Heart left ventricle (tissue), 16 donors: ENCODE data around the gene CCDC146. TPM values are rescaled to one million over a fixed set of nuclear protein-coding genes. Genes with fewer than 3 reads are reported as not detected.
A peak's percentile ranks its signal among the peaks of the same experiment; 100 is the strongest.

Experiments
- ATAC-seq, 4 donors: fragments of 200-7000 bp; cut with Tn5 transposase; one replicate each; pipeline ENCODE4 v1.9.1; 2020 to 2022; ENCODE audit warnings: moderate library complexity in 4 of 4, mild to moderate bottlenecking in 3 of 4, moderate number of reproducible peaks in 1 of 4
- DNase-seq, 5 donors: peaks; one replicate each; pipeline ENCODE4 v3.0.0-alpha.2; 2020
- H3K27ac ChIP-seq, 12 donors: fragments of 200-600 bp; sonication (generic) in 4 of 12; one replicate each; pipeline versions ENCODE4 v1.5.0 to v1.8.0; 2016 to 2022; ENCODE audit warnings: mild to moderate bottlenecking in 2 of 12
- H3K27me3 ChIP-seq, 9 donors: fragments of 200-600 bp; sonication (generic) in 2 of 9; one replicate each; pipeline versions ENCODE4 v1.5.1 to v1.8.0; 2016 to 2022; ENCODE audit warnings: mild to moderate bottlenecking in 3 of 9
- H3K36me3 ChIP-seq, 9 donors: fragments of 200-600 bp; sonication (generic) in 2 of 9; one replicate each; pipeline versions ENCODE4 v1.5.0 to v1.8.0; 2018 to 2022; ENCODE audit warnings: mild to moderate bottlenecking in 2 of 9
- H3K4me1 ChIP-seq, 12 donors: fragments of 200-600 bp; sonication (generic) in 4 of 12; one replicate each; pipeline versions ENCODE4 v1.5.0 to v1.8.0; 2016 to 2022; ENCODE audit warnings: mild to moderate bottlenecking in 3 of 12
- H3K4me3 ChIP-seq, 12 donors: fragments of 200-600 bp; sonication (generic) in 4 of 12; one replicate each; pipeline versions ENCODE4 v1.5.0 to v1.8.0; 2017 to 2022; ENCODE audit warnings: mild to moderate bottlenecking in 9 of 12, moderate library complexity in 4 of 12
- H3K9me3 ChIP-seq, 12 donors: fragments of 200-600 bp; sonication (generic) in 4 of 12; one replicate each; pipeline versions ENCODE4 v1.5.0 to v1.8.0; 2016 to 2022; ENCODE audit warnings: mild to moderate bottlenecking in 1 of 12
- CTCF ChIP-seq, 12 donors: fragments of 200-600 bp; sonication (generic) in 4 of 12; IDR thresholded peaks; one replicate each; pipeline versions ENCODE4 v1.5.0 to v1.8.0; 2018 to 2022; ENCODE audit warnings: antibody characterized with exemption in 12 of 12, mild to moderate bottlenecking in 5 of 12
- POLR2A ChIP-seq, 2 donors: fragments of 450-650 bp; IDR thresholded peaks; one replicate each; pipeline ENCODE4 v1.6.1; 2017; ENCODE audit warnings: antibody characterized with exemption in 2 of 2, mild to moderate bottlenecking in 2 of 2, moderate library complexity in 2 of 2
- WGBS, 4 donors: extraction: QIAGEN DNeasy Blood & Tissue Kit in 2 of 4; methylation state at CpG; one replicate each; pipeline versions ENCODE4 v1.1.5 to v1.1.7; 2013 to 2018; 5-methylcytosine and 5-hydroxymethylcytosine counted together
- intact Hi-C, 10 donors: fragments of 100-400 bp; cut with DNase I; formaldehyde crosslinking; loops; one replicate each; pipeline versions ENCODE4 v1.11.1 to v1.14.2; 2022
- polyA plus RNA-seq, 2 donors: library from polyadenylated mRNA; stranded (reverse); fragments of 200-250 nt; gene quantifications; one replicate each; pipeline ENCODE4 v1.2.3, GENCODE V29; 2013
- total RNA-seq, 9 donors: library from RNA; depleted of rRNA in 2 of 9; stranded (reverse); fragments of >200 nt in 2 of 9; fragmentation: NEBNext Ultra II Directional in 3 of 9; extraction: Animal tissue kit (Norgen Biotek cat#: 25700) in 3 of 9; gene quantifications; one replicate each; pipeline versions ENCODE4 v1.1.0 to v1.2.4, GENCODE V29; 2016 to 2023
- donor health status: ischemic (EF 13 %, LVEDD 7.1; RV severe dilation, severe dysfunction).
- donor health status: healthy with polysubstance abuse.
- donor health status: DM: no; HTN: yes; CAD: no.
- donor health status: DM: no; HTN: no; CAD: no.
- donor health status: ischemic (EF 25% LVEDD 6.9; RV normal size, moderate dysfunction).
- donor health status: ischemic (EF 25% LVEDD 5.7; RV mildly dilated, moderate dysfunction).
- donor health status: healthy.
- donor health status: DM: yes; HTN: yes; CAD: no.
- donor health status: ischemic (EF 35%, LVEDD 5.7; RV mildly dilated, moderate dysfunction).
- donor health status: nonischemic (EF 11% LVEDD 7.7; RV severe dilation, severe dysfunction).
- donor health status: DM: yes; HTN: yes; CAD: no.
- donor health status: PGD.
- donor health status: ischemic (EF 29% LVEDD 5.4; RV normal size, mild dysfunction).
- donor health status: nonischemic (EF 23%, LVEDD 6.1; RV moderate dilation, normal function).

Gene CCDC146
- total and polyA plus RNA-seq, 11 donors: 2.1 to 13.3 (median 6.6) TPM

- H3K4me1 ChIP-seq: peaks cover 0 to 26% (median 3%) of the 10 kb centered on the region in 12 donors
- intact Hi-C loops: loop anchor here in 1 of 10 donors (10.0 kb wide), 1 partner anchor 165 kb away; no protein-coding TSS in a partner anchor
- ATAC-seq: no peak
- H3K9me3 ChIP-seq: no peaks in the 10 kb centered on the region
- TF ChIP-seq POLR2A (IDR thresholded peaks at IDR 0.05) (no peak), CTCF (IDR thresholded peaks at IDR 0.05) (no peak)
- no peak overlapping the region for H3K4me3 ChIP-seq
- H3K27me3 ChIP-seq: no peaks in the 10 kb centered on the region
- peaks cover 0 to 55% (median 21%) of the 10 kb centered on the region in 9 donors for H3K36me3 ChIP-seq
- 48 to 63% (median 55%) methylated on average over 1 of the region's 1 CpG for WGBS, 4 donors
- no peak for DNase-seq
- H3K27ac ChIP-seq: no peak overlapping the region
Measured at GRCh38 chr7:77309714-77310220, 187.4 kb downstream of the CCDC146 start.

- peaks cover 0 to 33% (median 6%) of the 10 kb centered on the region in 12 donors for H3K4me1 ChIP-seq
- DNase-seq (no peak), ATAC-seq (no peak)
- peaks cover 0 to 67% (median 21%) of the 10 kb centered on the region in 9 donors for H3K36me3 ChIP-seq
- intact Hi-C loops: loop anchor here in 1 of 10 donors (10.0 kb wide), 1 partner anchor 166 kb away; no protein-coding TSS in a partner anchor
- H3K4me3 ChIP-seq: no peak overlapping the region
- no peaks in the 10 kb centered on the region for H3K9me3 ChIP-seq
- H3K27ac ChIP-seq: no peak overlapping the region
- 91 to 94% (median 92%) methylated on average over 5 of the region's 5 CpGs for WGBS, 4 donors
- no peaks in the 10 kb centered on the region for H3K27me3 ChIP-seq
- no peak for TF ChIP-seq POLR2A (IDR thresholded peaks at IDR 0.05)
- no peak for TF ChIP-seq CTCF (IDR thresholded peaks at IDR 0.05)
Measured at GRCh38 chr7:77310982-77311381, 188.6 kb downstream of the CCDC146 start.

GRCh38 chr7:77313085-77313484 lies 190.7 kb downstream of the CCDC146 start:
- peaks cover 0 to 33% (median 7%) of the 10 kb centered on the region in 12 donors for H3K4me1 ChIP-seq
- no peak overlapping the region for H3K4me3 ChIP-seq
- peak in 2 of 4 donors; percentile 62 to 70 for ATAC-seq
- 40 to 57% (median 51%) methylated on average over 2 of the region's 2 CpGs for WGBS, 4 donors
- no peaks in the 10 kb centered on the region for H3K27me3 ChIP-seq
- intact Hi-C loops: loop anchor here in 1 of 10 donors (10.0 kb wide), 1 partner anchor 168 kb away; no protein-coding TSS in a partner anchor
- TF ChIP-seq POLR2A (IDR thresholded peaks at IDR 0.05) (no peak), CTCF (IDR thresholded peaks at IDR 0.05) (no peak)
- H3K36me3 ChIP-seq: peaks cover 0 to 67% (median 21%) of the 10 kb centered on the region in 9 donors
- no peaks in the 10 kb centered on the region for H3K9me3 ChIP-seq
- H3K27ac ChIP-seq: peak overlapping the region in 1 of 12 donors; percentile 8
- peak in 1 of 5 donors; percentile 37 for DNase-seq

DNA sequence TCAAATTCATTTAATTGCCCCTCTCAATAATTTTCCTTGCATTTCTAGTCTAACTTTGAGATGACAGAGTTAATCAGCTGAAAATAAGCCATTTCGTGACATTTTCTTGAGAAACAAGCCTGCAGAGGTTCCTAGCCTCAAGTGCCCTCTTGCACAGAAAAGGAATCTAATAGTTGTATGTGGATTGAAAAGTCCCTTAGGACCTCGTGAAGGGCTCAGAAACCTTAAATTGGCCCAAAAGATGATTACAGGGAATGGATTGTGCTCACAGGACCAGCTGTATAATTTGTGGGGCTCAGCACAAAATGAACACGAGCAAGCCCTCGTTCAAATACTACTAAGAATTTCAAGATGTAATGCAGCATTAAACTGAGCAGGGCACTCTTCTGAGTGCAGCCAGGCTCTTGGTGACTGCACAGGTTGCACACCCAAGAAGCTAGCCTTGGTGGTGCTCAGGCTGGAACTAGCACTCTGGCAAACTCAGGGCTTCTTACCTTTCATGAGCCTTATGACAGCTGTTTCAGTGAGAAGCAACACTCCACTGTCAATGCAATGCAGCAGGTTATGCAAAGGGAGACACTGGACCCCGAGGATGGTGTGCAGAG lies 191.6 kb downstream of the CCDC146 start:
- intact Hi-C loops: loop anchor here in 1 of 10 donors (10.0 kb wide), 1 partner anchor 169 kb away; no protein-coding TSS in a partner anchor
- Histone ChIP-seq H3K9me3 (no peaks in the 10 kb centered on the region), H3K4me1 (peaks cover 0 to 32% (median 7%) of the 10 kb centered on the region in 12 donors), H3K36me3 (peaks cover 0 to 67% (median 21%) of the 10 kb centered on the region in 9 donors), H3K4me3 (no peak overlapping the region), H3K27me3 (no peaks in the 10 kb centered on the region), H3K27ac (peak overlapping the region in 1 of 12 donors; percentile 8)
- 65 to 81% (median 77%) methylated on average over 5 of the region's 5 CpGs for WGBS, 4 donors
- TF ChIP-seq POLR2A (IDR thresholded peaks at IDR 0.05): no peak
- TF ChIP-seq CTCF (IDR thresholded peaks at IDR 0.05): no peak
- ATAC-seq: no peak
- no peak for DNase-seq
